ENCODE data around the gene SRSF9. TPM values are rescaled to one million over a fixed set of nuclear protein-coding genes. Genes with fewer than 3 reads are reported as not detected.

SRSF9 gene
- polyA plus RNA-seq, 1 of the 3 experiments (the other 2 are of a cell fraction): 210 TPM

- 97% methylated on average over 8 of the region's 8 CpGs for WGBS (ENCODE audit: low lambda C conversion rate)
- Histone ChIP-seq H3K9me2 (no peaks in the 10 kb centered on the region), H3F3A (replicated peaks; ENCODE audit: insufficient read depth) (peaks cover 4% of the 10 kb centered on the region), H3K79me2 (ENCODE audit: insufficient read depth) (no peaks in the 10 kb centered on the region), H2AFZ (ENCODE audit: low read depth) (no peak overlapping the region), H3K36me3 (replicated peaks in 1 of 2; ENCODE audit: control insufficient read depth in 1 of 2, insufficient read depth in 2 of 2, low read length in 1 of 2) (peaks cover 15 to 17% of the 10 kb centered on the region in 2 experiments), H3K4me1 (ENCODE audit: control insufficient read depth in 1 of 2, insufficient read depth in 2 of 2, low read depth in 1 of 2, low read length in 1 of 2) (no peaks in the 10 kb centered on the region), H3K9me3 (no peaks in the 10 kb centered on the region), H4K20me1 (ENCODE audit: insufficient read depth) (no peaks in the 10 kb centered on the region), H3K27ac (ENCODE audit: low read depth in 2 of 2, low read length in 1 of 2) (no peak overlapping the region), H3K9ac (no peak overlapping the region), H3K4me3 (ENCODE audit: low read depth in 2 of 2, low read length in 1 of 2) (no peak overlapping the region), H3K27me3 (ENCODE audit: insufficient read depth) (no peaks in the 10 kb centered on the region), H3K4me2 (no peak overlapping the region)
- CTCF ChIA-PET: interaction anchor here (1.2 kb wide), 1 partner anchor 12 kb away, joined by 4 read pairs; no protein-coding TSS in a partner anchor
- TF ChIP-seq USF2 (IDR thresholded peaks at IDR 0.05; ENCODE audit: borderline replicate concordance, low read depth, low read length): no peak
- TF ChIP-seq GABPA (IDR thresholded peaks at IDR 0.05; ENCODE audit: low read depth): no peak
- TF ChIP-seq REST (IDR thresholded peaks at IDR 0.05; ENCODE audit: low read depth, low read length): no peak
- no peak for TF ChIP-seq MAX (IDR thresholded peaks at IDR 0.05; ENCODE audit: low read depth)
- no peak for TF ChIP-seq POLR2AphosphoS5 (IDR thresholded peaks at IDR 0.05; ENCODE audit: low read depth, low read length)
- no peak for TF ChIP-seq FOXM1 (IDR thresholded peaks at IDR 0.05; ENCODE audit: low read depth)
- no peak for TF ChIP-seq IRF3 (IDR thresholded peaks at IDR 0.05; ENCODE audit: low read depth, low read length)
- TF ChIP-seq RFX5 (IDR thresholded peaks at IDR 0.05; ENCODE audit: low read length): no peak
- no peak for TF ChIP-seq YY1 (IDR thresholded peaks at IDR 0.05; ENCODE audit: low read depth)
- no peak for TF ChIP-seq RAD21 (IDR thresholded peaks at IDR 0.05; ENCODE audit: low read length)
- no peak for TF ChIP-seq NFIC (IDR thresholded peaks at IDR 0.05; ENCODE audit: borderline replicate concordance)
- DNase-seq: no peak
- POLR2A ChIA-PET: no interaction called here
Observed at GRCh38 chr12:120508537-120508936, 39.0 kb upstream of the SRSF9 start.

- Histone ChIP-seq H2AFZ (ENCODE audit: low read depth) (no peak overlapping the region), H3K4me1 (ENCODE audit: control insufficient read depth in 1 of 2, insufficient read depth in 2 of 2, low read depth in 1 of 2, low read length in 1 of 2) (no peaks in the 10 kb centered on the region), H3K9ac (no peak overlapping the region), H3K4me3 (ENCODE audit: low read depth in 2 of 2, low read length in 1 of 2) (no peak overlapping the region), H4K20me1 (ENCODE audit: insufficient read depth) (no peaks in the 10 kb centered on the region), H3K36me3 (replicated peaks in 1 of 2; ENCODE audit: control insufficient read depth in 1 of 2, insufficient read depth in 2 of 2, low read length in 1 of 2) (peaks cover 21 to 22% of the 10 kb centered on the region in 2 experiments), H3K27me3 (ENCODE audit: insufficient read depth) (no peaks in the 10 kb centered on the region), H3K79me2 (ENCODE audit: insufficient read depth) (no peaks in the 10 kb centered on the region), H3K9me2 (no peaks in the 10 kb centered on the region), H3K9me3 (no peaks in the 10 kb centered on the region), H3K4me2 (no peak overlapping the region), H3K27ac (ENCODE audit: low read depth in 2 of 2, low read length in 1 of 2) (no peak overlapping the region), H3F3A (replicated peaks; ENCODE audit: insufficient read depth) (peaks cover 18% of the 10 kb centered on the region)
- POLR2A ChIA-PET: interaction anchor here (1.2 kb wide), 1 partner anchor 9 kb away, joined by 4 read pairs; the partner anchor contains the start of gene DYNLL1
- CTCF ChIA-PET: interaction anchor here (1.4 kb wide), 1 partner anchor 66 kb away, joined by 3 read pairs; no protein-coding TSS in a partner anchor
- no peak for DNase-seq
- 83% methylated on average over 4 of the region's 4 CpGs for WGBS (ENCODE audit: low lambda C conversion rate)
- TF ChIP-seq ZBTB33 (IDR thresholded peaks at IDR 0.05; ENCODE audit: borderline replicate concordance, low read depth): no peak
- TF ChIP-seq RAD21 (IDR thresholded peaks at IDR 0.05; ENCODE audit: low read length): no peak
- TF ChIP-seq NRF1 (IDR thresholded peaks at IDR 0.05; ENCODE audit: low read depth, low read length): no peak
- TF ChIP-seq MXI1 (IDR thresholded peaks at IDR 0.05; ENCODE audit: low read depth, low read length): no peak
- no peak for TF ChIP-seq USF2 (IDR thresholded peaks at IDR 0.05; ENCODE audit: borderline replicate concordance, low read depth, low read length)
- no peak for TF ChIP-seq PBX3 (IDR thresholded peaks at IDR 0.05)
- no peak for TF ChIP-seq SIN3A (IDR thresholded peaks at IDR 0.05; ENCODE audit: borderline replicate concordance, low read depth, low read length)
- TF ChIP-seq FOSL2 (IDR thresholded peaks at IDR 0.05; ENCODE audit: borderline replicate concordance, low read depth): no peak
Observed at GRCh38 chr12:120504587-120504986, 35.0 kb upstream of the SRSF9 start.
